GM12872 (cell line): ENCODE results near the gene NEK6.

Experiments
- TF ChIP-seq, protein P1 (sequence below): IDR thresholded peaks from 3 replicates; pipeline ENCODE4 v1.5.1; 2011; ENCODE audit warnings: low read depth, mild to moderate bottlenecking, low read length, moderate library complexity; ENCODE audit not compliant: insufficient read depth

The NEK6 gene

DNA sequence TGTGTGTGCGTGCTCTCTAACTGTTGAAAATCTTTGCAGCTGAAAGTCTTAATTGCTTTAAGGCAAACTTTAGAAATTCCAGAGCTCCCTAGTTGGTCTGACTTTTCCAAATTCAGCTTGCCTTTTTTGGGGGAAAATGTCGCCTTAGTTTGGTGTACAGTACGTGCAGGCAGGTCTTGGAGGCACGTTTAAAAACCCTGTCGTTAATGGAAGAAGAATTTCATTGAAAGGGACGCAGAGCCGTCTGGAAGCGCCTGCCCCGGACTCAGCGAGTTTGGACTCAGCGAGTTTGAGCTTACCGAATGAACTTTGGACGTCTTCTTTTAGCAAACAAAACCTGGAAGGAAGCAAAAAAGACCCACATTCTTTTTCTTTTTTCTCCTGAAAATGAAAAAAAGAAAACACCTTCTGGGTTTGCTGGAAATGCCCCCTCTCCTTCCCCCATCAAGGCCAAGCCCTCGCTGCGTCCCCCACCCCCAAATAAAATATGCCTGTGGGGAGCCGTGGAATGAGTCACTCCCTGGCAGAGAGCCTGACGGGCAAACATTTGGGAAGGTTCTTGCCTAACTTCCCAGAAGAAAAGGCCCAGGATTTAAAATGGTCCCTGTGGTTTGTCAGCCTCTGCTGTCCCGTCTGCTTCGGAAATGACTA is 1.5 kb downstream of the NEK6 start:
- TF ChIP-seq, protein P1, sequence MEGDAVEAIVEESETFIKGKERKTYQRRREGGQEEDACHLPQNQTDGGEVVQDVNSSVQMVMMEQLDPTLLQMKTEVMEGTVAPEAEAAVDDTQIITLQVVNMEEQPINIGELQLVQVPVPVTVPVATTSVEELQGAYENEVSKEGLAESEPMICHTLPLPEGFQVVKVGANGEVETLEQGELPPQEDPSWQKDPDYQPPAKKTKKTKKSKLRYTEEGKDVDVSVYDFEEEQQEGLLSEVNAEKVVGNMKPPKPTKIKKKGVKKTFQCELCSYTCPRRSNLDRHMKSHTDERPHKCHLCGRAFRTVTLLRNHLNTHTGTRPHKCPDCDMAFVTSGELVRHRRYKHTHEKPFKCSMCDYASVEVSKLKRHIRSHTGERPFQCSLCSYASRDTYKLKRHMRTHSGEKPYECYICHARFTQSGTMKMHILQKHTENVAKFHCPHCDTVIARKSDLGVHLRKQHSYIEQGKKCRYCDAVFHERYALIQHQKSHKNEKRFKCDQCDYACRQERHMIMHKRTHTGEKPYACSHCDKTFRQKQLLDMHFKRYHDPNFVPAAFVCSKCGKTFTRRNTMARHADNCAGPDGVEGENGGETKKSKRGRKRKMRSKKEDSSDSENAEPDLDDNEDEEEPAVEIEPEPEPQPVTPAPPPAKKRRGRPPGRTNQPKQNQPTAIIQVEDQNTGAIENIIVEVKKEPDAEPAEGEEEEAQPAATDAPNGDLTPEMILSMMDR = no peak

- TF ChIP-seq, protein P1 = no peak
These were observed 3.2 kb downstream of the NEK6 start for GRCh38 chr9:124260769-124261603.

DNA sequence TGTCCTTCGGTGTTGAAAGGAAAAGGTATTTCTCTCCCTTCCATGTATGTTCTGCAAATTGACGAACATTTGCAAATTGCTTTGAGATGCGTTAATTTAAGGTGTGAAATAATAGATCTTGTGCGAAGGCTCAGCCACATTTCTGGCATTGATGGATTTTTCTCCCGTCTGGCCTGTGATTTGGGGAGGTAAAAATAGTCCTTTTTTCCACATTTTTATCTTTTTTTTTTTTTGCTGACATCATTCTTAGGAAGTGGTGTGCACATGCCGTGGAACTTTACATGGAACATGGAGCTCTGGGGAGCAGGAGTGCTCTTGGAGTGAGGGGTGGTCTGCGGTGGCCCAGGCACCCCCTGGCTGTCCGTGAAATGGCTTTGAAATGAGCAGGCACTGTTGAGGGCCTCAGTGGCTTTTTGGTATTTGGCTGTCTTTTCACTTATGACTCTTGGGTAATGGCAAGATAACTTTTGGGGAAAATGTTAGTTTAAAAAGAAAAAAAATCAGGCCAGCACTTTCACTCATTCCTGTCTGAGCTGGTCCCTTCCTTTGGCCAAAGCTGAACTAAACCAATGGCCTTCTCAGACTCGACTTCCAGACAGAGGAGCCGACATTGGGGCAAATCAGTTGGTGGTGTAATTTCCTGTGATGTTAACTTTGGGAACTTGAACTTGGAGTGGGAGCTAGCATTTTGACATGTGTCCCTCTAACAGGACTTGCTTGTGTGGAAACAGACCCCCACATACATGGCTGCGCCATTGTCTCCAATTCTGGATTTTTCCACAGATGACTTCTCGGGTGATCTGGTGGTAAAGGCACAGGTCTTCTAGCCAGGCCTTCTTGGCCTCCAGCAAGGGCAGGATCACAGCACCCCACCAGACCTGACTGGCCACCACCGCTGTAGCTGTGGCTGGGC is 4.2 kb downstream of the NEK6 start:
- TF ChIP-seq, protein P1 = no peak

GRCh38 chr9:124262649-124262972 is 4.9 kb downstream of the NEK6 start:
- TF ChIP-seq, protein P1 = no peak

DNA sequence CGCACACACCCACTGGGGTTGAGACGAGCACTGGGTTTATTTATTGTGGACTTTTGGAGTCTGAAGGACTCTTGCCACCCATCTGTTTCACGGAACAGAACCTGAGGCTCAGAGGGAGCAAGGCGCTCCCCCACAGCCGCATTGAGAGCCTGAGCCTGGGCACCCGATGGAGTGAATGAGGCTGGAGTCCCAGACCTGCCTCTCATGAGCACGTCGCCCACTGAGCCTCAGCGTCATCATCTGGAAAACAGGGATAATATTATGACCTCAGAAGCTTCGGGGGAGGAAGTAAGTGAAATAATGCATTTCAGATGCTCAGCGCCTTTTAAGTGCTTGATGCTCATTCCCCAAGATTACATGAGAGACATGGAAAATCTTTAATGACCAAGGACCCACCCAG is 5.5 kb downstream of the NEK6 start:
- TF ChIP-seq, protein P1 = no peak

GRCh38 chr9:124263800-124264426 is 6.2 kb downstream of the NEK6 start:
- TF ChIP-seq, protein P1 = no peak
